Ovary (tissue), 3 donors: ENCODE data around the gene ELAVL2.

Source experiments
- CTCF ChIP-seq, 3 donors: fragments of 450-650 bp in 2 of 3; fragments of 200-600 bp in 1 of 3; IDR thresholded peaks; one replicate each; pipeline versions ENCODE4 v1.5.1 to v1.8.0; 2016 to 2022; ENCODE audit warnings: antibody characterized with exemption in 3 of 3, mild to moderate bottlenecking in 1 of 3
- POLR2A ChIP-seq: fragments of 450-650 bp; IDR thresholded peaks from one replicate; pipeline ENCODE4 v1.6.1; 2017; ENCODE audit warnings: antibody characterized with exemption, mild to moderate bottlenecking, moderate library complexity
- donor health status: DM: no; HTN: no; CAD: no.

GRCh38 chr9:23766613-23767012 lies 59.4 kb downstream of the ELAVL2 start:
- TF ChIP-seq CTCF (IDR thresholded peaks at IDR 0.05) (no peak), POLR2A (no peak)
